Lung (tissue), 12 donors: ENCODE data around the gene PARD3B. TPM values are rescaled to one million over a fixed set of nuclear protein-coding genes. Genes with fewer than 3 reads are reported as not detected.

Experiments
- ATAC-seq: fragments of 200-7000 bp; cut with Tn5 transposase; one replicate; pipeline ENCODE4 v1.9.1; 2020; ENCODE audit warnings: moderate number of reproducible peaks; ENCODE audit not compliant: insufficient read depth, low FRiP score
- DNase-seq, 3 donors: peaks; one replicate each; pipeline ENCODE4 v3.0.0-alpha.2; 2013 to 2017
- H3K27ac ChIP-seq, 2 donors: one replicate each; pipeline ENCODE4 v1.5.1; 2013; ENCODE audit warnings: mild to moderate bottlenecking in 2 of 2, moderate library complexity in 2 of 2, control low read depth in 1 of 2, inconsistent platforms in 1 of 2, low read depth in 1 of 2, low read length in 1 of 2
- H3K27me3 ChIP-seq, 3 donors: one replicate each; pipeline ENCODE4 v1.5.1; 2013; ENCODE audit warnings: low read length in 2 of 3; ENCODE audit not compliant: control insufficient read depth in 3 of 3, insufficient read depth in 3 of 3
- H3K36me3 ChIP-seq, 4 donors: one replicate each; pipeline ENCODE4 v1.5.1; 2013; ENCODE audit warnings: low read length in 4 of 4, mild to moderate bottlenecking in 1 of 4, moderate library complexity in 1 of 4; ENCODE audit not compliant: control insufficient read depth in 4 of 4, insufficient read depth in 4 of 4
- H3K4me1 ChIP-seq, 5 donors: one replicate each; pipeline ENCODE4 v1.5.1; 2013; ENCODE audit warnings: low read length in 5 of 5, mild to moderate bottlenecking in 2 of 5, moderate library complexity in 1 of 5; ENCODE audit not compliant: control insufficient read depth in 5 of 5, insufficient read depth in 5 of 5
- H3K4me3 ChIP-seq: one replicate; pipeline ENCODE4 v1.5.1; 2013; ENCODE audit warnings: mild to moderate bottlenecking, control low read depth, moderate library complexity
- H3K9ac ChIP-seq, 2 donors: one replicate each; pipeline ENCODE4 v1.5.1; 2013; ENCODE audit warnings: low read length in 2 of 2, control low read depth in 1 of 2; ENCODE audit not compliant: insufficient read depth in 1 of 2
- H3K9me3 ChIP-seq, 4 donors: one replicate each; pipeline ENCODE4 v1.5.1; 2013; ENCODE audit warnings: low read length in 3 of 4, mild to moderate bottlenecking in 1 of 4, moderate library complexity in 1 of 4; ENCODE audit not compliant: control insufficient read depth in 4 of 4, insufficient read depth in 3 of 4
- WGBS, 2 donors: extraction: QIAGEN DNeasy Blood & Tissue Kit; methylation state at CpG; one replicate each; pipeline ENCODE4 v1.1.7; 2013; 5-methylcytosine and 5-hydroxymethylcytosine counted together
- polyA plus RNA-seq, 2 donors: library from polyadenylated mRNA; stranded (reverse); fragments of 200-250 nt; gene quantifications; one replicate each; pipeline ENCODE4 v1.2.1, GENCODE V29; 2013
- total RNA-seq, 2 donors: library from RNA; depleted of rRNA in 1 of 2; stranded (reverse); fragments of >200 nt in 1 of 2; gene quantifications; one replicate each; pipeline ENCODE4 v1.2.1, GENCODE V29; 2014 to 2021
- TF ChIP-seq, protein P1 (sequence below): IDR thresholded peaks from 2 replicates; pipeline ENCODE4 v1.5.1; 2012; ENCODE audit warnings: mild to moderate bottlenecking; ENCODE audit errors: control extremely low read depth, extremely low read depth
- donor health status: control.
- donor health status: control.
- donor health status: Bipolar disorder and iron deficiency.
- donor health status: healthy.
- donor health status: DM: yes; HTN: yes; CAD: no.

PARD3B gene
- total and polyA plus RNA-seq, 4 donors = 2.4 to 38.7 (median 17.1) TPM

DNA sequence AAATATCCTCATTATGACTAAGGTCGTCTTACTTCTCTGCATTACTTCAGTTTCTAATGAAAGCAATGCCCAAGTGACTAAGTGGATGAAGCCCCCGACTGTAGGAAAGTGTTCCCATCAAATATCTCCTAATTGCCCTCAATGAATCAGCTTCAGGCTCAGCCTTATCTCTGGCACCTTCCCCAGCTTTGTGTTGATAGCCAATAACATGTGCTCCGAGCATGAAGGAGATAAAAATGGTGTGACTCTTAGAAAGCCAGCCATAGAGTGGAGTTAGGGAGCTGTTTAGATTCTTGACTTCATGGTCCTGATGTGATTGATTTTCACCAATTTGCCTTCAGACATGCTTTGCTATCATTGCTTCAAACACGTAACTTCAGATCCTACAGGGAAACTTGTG lies 797.8 kb downstream of the PARD3B start:
- TF ChIP-seq, protein P1, sequence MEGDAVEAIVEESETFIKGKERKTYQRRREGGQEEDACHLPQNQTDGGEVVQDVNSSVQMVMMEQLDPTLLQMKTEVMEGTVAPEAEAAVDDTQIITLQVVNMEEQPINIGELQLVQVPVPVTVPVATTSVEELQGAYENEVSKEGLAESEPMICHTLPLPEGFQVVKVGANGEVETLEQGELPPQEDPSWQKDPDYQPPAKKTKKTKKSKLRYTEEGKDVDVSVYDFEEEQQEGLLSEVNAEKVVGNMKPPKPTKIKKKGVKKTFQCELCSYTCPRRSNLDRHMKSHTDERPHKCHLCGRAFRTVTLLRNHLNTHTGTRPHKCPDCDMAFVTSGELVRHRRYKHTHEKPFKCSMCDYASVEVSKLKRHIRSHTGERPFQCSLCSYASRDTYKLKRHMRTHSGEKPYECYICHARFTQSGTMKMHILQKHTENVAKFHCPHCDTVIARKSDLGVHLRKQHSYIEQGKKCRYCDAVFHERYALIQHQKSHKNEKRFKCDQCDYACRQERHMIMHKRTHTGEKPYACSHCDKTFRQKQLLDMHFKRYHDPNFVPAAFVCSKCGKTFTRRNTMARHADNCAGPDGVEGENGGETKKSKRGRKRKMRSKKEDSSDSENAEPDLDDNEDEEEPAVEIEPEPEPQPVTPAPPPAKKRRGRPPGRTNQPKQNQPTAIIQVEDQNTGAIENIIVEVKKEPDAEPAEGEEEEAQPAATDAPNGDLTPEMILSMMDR = no peak
- WGBS, 2 donors = 89 to 91% methylated on average over 4 of the region's 4 CpGs
- H3K4me1 ChIP-seq = peaks cover 0 to 2% (median 0%) of the 10 kb centered on the region in 5 donors
- H3K27me3 ChIP-seq = no peaks in the 10 kb centered on the region
- DNase-seq (peak in 2 of 3 donors; percentile 14 to 17), ATAC-seq (no peak)
- no peak overlapping the region for H3K27ac ChIP-seq
- H3K9me3 ChIP-seq = no peaks in the 10 kb centered on the region
- H3K9ac ChIP-seq = no peak overlapping the region
- no peak overlapping the region for H3K4me3 ChIP-seq
- H3K36me3 ChIP-seq = peaks cover 0 to 1% (median 0%) of the 10 kb centered on the region in 4 donors

DNA sequence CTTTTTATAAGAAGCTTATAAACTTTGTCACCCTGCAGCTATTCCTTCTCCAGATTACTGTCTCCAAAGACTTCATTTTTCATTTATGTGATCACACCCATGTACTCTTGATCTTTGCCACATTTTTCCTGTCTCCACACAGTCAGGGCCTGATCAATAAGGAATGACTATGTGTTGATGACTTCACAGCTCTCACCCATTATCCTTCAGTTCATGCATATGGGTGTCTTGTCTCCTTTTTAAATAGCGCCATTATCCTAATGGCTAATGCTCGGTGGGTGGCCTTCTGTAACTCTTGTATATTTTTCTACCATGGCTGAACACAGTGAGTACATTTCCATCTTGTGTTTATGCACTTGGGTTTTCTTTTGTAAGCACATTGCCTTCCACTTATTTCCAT lies 801.4 kb downstream of the PARD3B start:
- TF ChIP-seq, protein P1 = no peak
- DNase-seq (no peak), ATAC-seq (no peak)
- no peaks in the 10 kb centered on the region for H3K27me3 ChIP-seq
- H3K9me3 ChIP-seq = no peaks in the 10 kb centered on the region
- H3K4me3 ChIP-seq = no peak overlapping the region
- peaks cover 0 to 4% (median 0%) of the 10 kb centered on the region in 5 donors for H3K4me1 ChIP-seq
- H3K9ac ChIP-seq = no peak overlapping the region
- H3K36me3 ChIP-seq = peaks cover 0 to 1% (median 0%) of the 10 kb centered on the region in 4 donors
- no peak overlapping the region for H3K27ac ChIP-seq
- WGBS, 2 donors = 97 to 98% methylated on average over 2 of the region's 2 CpGs

DNA sequence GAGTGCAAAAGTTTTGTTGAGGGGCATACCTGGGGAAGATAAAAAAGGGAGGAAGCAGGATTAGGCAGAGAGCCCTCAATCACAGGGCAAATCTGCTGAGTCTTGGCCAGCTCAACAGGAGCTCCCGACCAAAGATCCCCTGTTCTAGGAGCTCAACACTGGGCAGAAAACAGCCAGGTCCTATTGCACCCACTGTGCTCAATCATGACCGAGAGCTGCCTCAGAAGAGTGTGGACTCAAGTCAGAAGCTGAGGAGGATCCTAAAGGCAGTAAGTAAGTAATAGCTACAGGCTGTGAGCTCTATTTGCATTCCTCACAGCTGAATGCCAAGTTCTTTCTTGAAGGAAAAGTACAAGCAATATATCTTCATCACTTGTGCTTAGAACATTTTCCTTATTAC lies 802.6 kb downstream of the PARD3B start:
- Histone ChIP-seq H3K36me3 (peaks cover 0 to 1% (median 0%) of the 10 kb centered on the region in 4 donors), H3K27me3 (no peaks in the 10 kb centered on the region), H3K9ac (no peak overlapping the region), H3K4me1 (peaks cover 0 to 4% (median 0%) of the 10 kb centered on the region in 5 donors), H3K27ac (no peak overlapping the region), H3K9me3 (no peaks in the 10 kb centered on the region), H3K4me3 (no peak overlapping the region)
- 73 to 80% methylated on average over 2 of the region's 2 CpGs for WGBS, 2 donors
- ATAC-seq (no peak), DNase-seq (no peak)
- TF ChIP-seq, protein P1 = no peak

DNA sequence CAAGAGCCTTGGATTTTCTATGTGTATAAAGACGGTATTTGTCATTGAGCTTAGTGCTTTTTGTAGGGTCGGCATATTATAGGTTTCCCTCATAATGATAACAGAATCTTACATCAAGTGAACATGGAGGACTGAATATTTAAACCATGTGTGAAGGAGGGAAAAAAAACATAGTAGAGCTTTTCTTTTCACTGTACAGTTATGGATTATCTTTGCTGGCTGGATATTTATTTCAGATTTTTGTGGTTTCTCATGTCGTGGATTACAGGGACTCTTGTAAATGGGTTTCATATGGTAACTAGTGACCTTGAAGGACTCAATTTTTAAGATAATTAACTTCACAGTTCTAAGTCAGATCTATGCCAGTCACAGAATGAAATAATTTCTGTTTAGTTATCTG lies 806.8 kb downstream of the PARD3B start:
- DNase-seq = no peak
- TF ChIP-seq, protein P1 = no peak
- Histone ChIP-seq H3K27me3 (no peaks in the 10 kb centered on the region), H3K27ac (no peak overlapping the region), H3K9me3 (no peaks in the 10 kb centered on the region), H3K9ac (no peak overlapping the region), H3K36me3 (peaks cover 0 to 1% (median 0%) of the 10 kb centered on the region in 4 donors), H3K4me3 (no peak overlapping the region), H3K4me1 (peaks cover 0 to 4% (median 0%) of the 10 kb centered on the region in 5 donors)
- ATAC-seq = no peak
- WGBS, 2 donors = 90 to 92% methylated on average over 3 of the region's 3 CpGs
